ENCODE results near the gene PKD2L2.
"Not testable (repeated sequence)": the region's sequence is repeated elsewhere in the genome, so short reads cannot be mapped to it uniquely, and the experiment has no call there.

PKD2L2 gene

GRCh38 chr5:137890845-137891244 is 1.6 kb downstream of the PKD2L2 start:
- no peak for DNase-seq

GRCh38 chr5:137891849-137892248 is 2.6 kb downstream of the PKD2L2 start:
- no peak for DNase-seq

- DNase-seq = no peak
Measured at GRCh38 chr5:137894586-137894985, 5.3 kb downstream of the PKD2L2 start.

GRCh38 chr5:137896560-137896959 is 7.3 kb downstream of the PKD2L2 start:
- DNase-seq = no peak

- DNase-seq = no peak
Measured at GRCh38 chr5:137899493-137899892, 10.2 kb downstream of the PKD2L2 start.

- DNase-seq = no peak
Measured at GRCh38 chr5:137901011-137901817, 12.0 kb downstream of the PKD2L2 start.

- no peak for DNase-seq
Measured at GRCh38 chr5:137902408-137903133, 13.3 kb downstream of the PKD2L2 start.

- no peak for DNase-seq
Measured at GRCh38 chr5:137914758-137915157, 25.5 kb downstream of the PKD2L2 start.

GRCh38 chr5:137916923-137917322 is 27.7 kb downstream of the PKD2L2 start:
- no peak for DNase-seq

- DNase-seq = no peak
Measured at GRCh38 chr5:137921931-137922330, 32.7 kb downstream of the PKD2L2 start.

GRCh38 chr5:137923856-137924255 is 34.6 kb downstream of the PKD2L2 start:
- no peak for DNase-seq

GRCh38 chr5:137932800-137933199 is 43.5 kb downstream of the PKD2L2 start:
- no peak for DNase-seq

GRCh38 chr5:137933491-137933911 is 44.2 kb downstream of the PKD2L2 start:
- no peak for DNase-seq

GRCh38 chr5:137935190-137935589 is 45.9 kb downstream of the PKD2L2 start:
- DNase-seq = no peak

- no peak for DNase-seq
Measured at GRCh38 chr5:137935694-137936093, 46.4 kb downstream of the PKD2L2 start.

- no peak for DNase-seq
Measured at GRCh38 chr5:137937994-137938750, 48.9 kb downstream of the PKD2L2 start.

GRCh38 chr5:137938751-137939143 is 49.5 kb downstream of the PKD2L2 start:
- no peak for DNase-seq

- DNase-seq = no peak
Measured at GRCh38 chr5:137939331-137939730, 50.1 kb downstream of the PKD2L2 start.

GRCh38 chr5:137944280-137944679 is 55.0 kb downstream of the PKD2L2 start:
- DNase-seq = not testable (repeated sequence)

GRCh38 chr5:137945825-137946224 is 56.6 kb downstream of the PKD2L2 start:
- no peak for DNase-seq

- peak; percentile 68 for DNase-seq
Measured at GRCh38 chr5:137954131-137954879, 65.0 kb downstream of the PKD2L2 start.

GRCh38 chr5:137957948-137958347 is 68.7 kb downstream of the PKD2L2 start:
- no peak for DNase-seq

GRCh38 chr5:137959488-137959887 is 70.2 kb downstream of the PKD2L2 start:
- DNase-seq = no peak
